ENCODE results near the gene WASHC4. TPM values are rescaled to one million over a fixed set of nuclear protein-coding genes. Genes with fewer than 3 reads are reported as not detected.
"Not testable (repeated sequence)": the region's sequence is repeated elsewhere in the genome, so short reads cannot be mapped to it uniquely, and the experiment has no call there.

The WASHC4 gene
- total and polyA plus RNA-seq, 2 donors (not counting 3 experiments of a cell fraction or from before 2014, with no cell fraction given): 30.4 to 123 TPM

DNA sequence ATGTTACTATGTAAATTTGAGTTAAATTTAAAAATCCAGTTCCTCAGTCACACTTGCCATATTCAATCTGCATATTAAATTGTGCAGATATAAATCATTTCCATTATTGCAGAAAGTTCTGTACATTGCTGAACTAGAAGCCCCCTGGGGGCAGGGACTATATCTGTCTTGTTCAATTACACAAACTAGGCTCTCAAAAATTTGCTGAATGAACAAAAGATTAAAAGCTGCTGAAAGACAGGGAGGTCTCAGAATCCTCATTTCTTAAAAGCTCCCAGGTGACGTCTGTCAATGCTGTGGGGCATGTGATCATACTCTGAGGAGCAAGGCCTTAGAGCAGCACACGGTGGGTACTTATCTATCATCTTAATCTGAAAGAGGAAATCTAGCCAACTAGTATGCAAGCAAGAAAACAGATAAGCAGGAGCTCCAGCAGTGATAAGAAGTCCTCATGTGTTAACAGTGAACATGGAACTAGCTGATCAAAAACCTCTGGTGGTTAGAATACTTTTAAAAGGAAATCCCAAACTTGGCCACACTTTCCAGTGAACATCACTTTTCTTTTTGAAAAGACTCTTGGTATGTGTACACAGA lies 68.0 kb downstream of the WASHC4 start:
- TF ChIP-seq POLR2AphosphoS5 (IDR thresholded peaks at IDR 0.05; ENCODE audit: insufficient read depth, low read depth, low read length): no peak
- no peak for TF ChIP-seq JUN (IDR thresholded peaks at IDR 0.05; ENCODE audit: borderline replicate concordance, insufficient read depth, insufficient read length, low read depth)
- no peak for TF ChIP-seq GATA2 (IDR thresholded peaks at IDR 0.05; ENCODE audit: insufficient read depth, insufficient read length, low read depth, low read length)
- no peak for TF ChIP-seq EZH2 (IDR thresholded peaks at IDR 0.05; ENCODE audit: borderline replicate concordance, low read depth, low read length, severe bottlenecking)
- ChIA-PET CTCF (interaction anchor here (1.2 to 1.4 kb wide), 2 partner anchors 10 to 208 kb away, joined by 4 read pairs; no protein-coding TSS in a partner anchor), POLR2A (no interaction called here)
- Histone ChIP-seq H4K20me1 (replicated peaks; ENCODE audit: control insufficient read depth, extremely low read depth, insufficient read depth, low read length) (no peaks in the 10 kb centered on the region), H3K27ac (ENCODE audit: insufficient read depth, low read depth, low read length) (no peak overlapping the region), H3K4me1 (ENCODE audit: control insufficient read depth, extremely low read depth, insufficient read depth, low read length) (no peaks in the 10 kb centered on the region), H3K4me3 (replicated peaks in 1 of 3; ENCODE audit: insufficient read depth in 1 of 3, low read depth in 1 of 3, low read length in 3 of 3) (no peak overlapping the region), H3K27me3 (ENCODE audit: control insufficient read depth in 2 of 2, insufficient read depth in 2 of 2, low read length in 2 of 2) (no peaks in the 10 kb centered on the region), H3K9me3 (replicated peaks; ENCODE audit: control insufficient read depth, insufficient read depth, low read length) (no peaks in the 10 kb centered on the region), H2AFZ (ENCODE audit: low read depth, low read length) (no peak overlapping the region), H3K36me3 (ENCODE audit: control insufficient read depth in 2 of 2, extremely low read depth in 1 of 2, insufficient read depth in 2 of 2, low read length in 2 of 2) (peaks cover 7 to 14% of the 10 kb centered on the region in 2 experiments), H3K4me2 (ENCODE audit: insufficient read depth, low read length) (no peak overlapping the region), H3K79me2 (ENCODE audit: control insufficient read depth, insufficient read depth, low read length) (peaks cover 6% of the 10 kb centered on the region), H3K9me1 (replicated peaks; ENCODE audit: control insufficient read depth, extremely low read depth, insufficient read depth, low read length) (no peaks in the 10 kb centered on the region), H3K9ac (replicated peaks; ENCODE audit: extremely low read depth, insufficient read depth, low read length) (no peak overlapping the region)
- dilution Hi-C loops (cut with MboI; ENCODE audit: extremely low pct_ligation_motif_present, low sequenced_read_pairs): no loop called here
- DNase-seq (ENCODE audit: low read depth, low spot score) (no peak), FAIRE-seq (no peak)
- no TSS peak for BruUV-seq (replicated peaks)
- intact Hi-C loops (cut with micrococcal nuclease): no loop called here

DNA sequence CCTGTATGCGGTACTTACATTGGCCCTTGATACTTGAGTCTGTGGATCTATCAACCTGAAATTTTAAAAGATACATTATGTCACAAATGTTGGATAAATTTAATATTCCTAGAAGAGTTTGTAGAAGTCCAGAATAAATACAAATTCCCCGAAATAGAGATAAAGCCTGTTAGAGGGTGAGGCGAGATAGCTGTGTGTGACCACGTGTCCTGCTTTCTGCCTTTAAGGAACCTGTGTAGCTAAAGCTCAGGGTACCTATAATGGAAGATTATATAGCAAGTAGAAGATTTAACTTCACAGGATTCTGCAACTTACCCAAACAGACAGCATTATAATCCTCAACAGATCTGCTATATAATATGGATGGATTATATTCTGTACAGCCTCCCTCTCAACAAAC lies 69.7 kb downstream of the WASHC4 start:
- H3K9me3 ChIP-seq (replicated peaks; ENCODE audit: control insufficient read depth, insufficient read depth, low read length): no peaks in the 10 kb centered on the region
- no peak for DNase-seq (ENCODE audit: low read depth, low spot score)
- POLR2A ChIA-PET: interaction anchor here (0.6 kb wide), 1 partner anchor 18 kb away, joined by 5 read pairs; no protein-coding TSS in a partner anchor
- no peak overlapping the region for H3K4me2 ChIP-seq (ENCODE audit: insufficient read depth, low read length)
- BruUV-seq (replicated peaks): no TSS peak
- TF ChIP-seq, protein P1, sequence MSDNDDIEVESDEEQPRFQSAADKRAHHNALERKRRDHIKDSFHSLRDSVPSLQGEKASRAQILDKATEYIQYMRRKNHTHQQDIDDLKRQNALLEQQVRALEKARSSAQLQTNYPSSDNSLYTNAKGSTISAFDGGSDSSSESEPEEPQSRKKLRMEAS (IDR thresholded peaks at IDR 0.05; ENCODE audit: insufficient read depth, insufficient read length): no peak
- TF ChIP-seq FOS (IDR thresholded peaks at IDR 0.05; ENCODE audit: borderline replicate concordance, insufficient read depth, low read length): no peak
- no peak for TF ChIP-seq POLR2A (IDR thresholded peaks at IDR 0.05; ENCODE audit: low read depth, low read length)
- TF ChIP-seq MYC (IDR thresholded peaks at IDR 0.05; ENCODE audit: low read depth, low read length): no peak
- TF ChIP-seq POLR2AphosphoS5 (IDR thresholded peaks at IDR 0.05; ENCODE audit: insufficient read depth, low read depth, low read length): no peak
- H3K4me1 ChIP-seq (ENCODE audit: control insufficient read depth, extremely low read depth, insufficient read depth, low read length): no peaks in the 10 kb centered on the region
- H3K79me2 ChIP-seq (ENCODE audit: control insufficient read depth, insufficient read depth, low read length): peaks cover 9% of the 10 kb centered on the region
- no peak overlapping the region for H3K4me3 ChIP-seq (replicated peaks in 1 of 3; ENCODE audit: insufficient read depth in 1 of 3, low read depth in 1 of 3, low read length in 3 of 3)
- H3K9me1 ChIP-seq (replicated peaks; ENCODE audit: control insufficient read depth, extremely low read depth, insufficient read depth, low read length): no peaks in the 10 kb centered on the region
- no peak for FAIRE-seq
- H3K36me3 ChIP-seq (ENCODE audit: control insufficient read depth in 2 of 2, extremely low read depth in 1 of 2, insufficient read depth in 2 of 2, low read length in 2 of 2): peaks cover 7 to 11% of the 10 kb centered on the region in 2 experiments
- H3K27ac ChIP-seq (ENCODE audit: insufficient read depth, low read depth, low read length): no peak overlapping the region
- H2AFZ ChIP-seq (ENCODE audit: low read depth, low read length): no peak overlapping the region
- dilution Hi-C loops (cut with MboI; ENCODE audit: extremely low pct_ligation_motif_present, low sequenced_read_pairs): no loop called here
- no peaks in the 10 kb centered on the region for H4K20me1 ChIP-seq (replicated peaks; ENCODE audit: control insufficient read depth, extremely low read depth, insufficient read depth, low read length)
- intact Hi-C loops (cut with micrococcal nuclease): no loop called here
- no peaks in the 10 kb centered on the region for H3K27me3 ChIP-seq (ENCODE audit: control insufficient read depth in 2 of 2, insufficient read depth in 2 of 2, low read length in 2 of 2)
- CTCF ChIA-PET: no interaction called here
- H3K9ac ChIP-seq (replicated peaks; ENCODE audit: extremely low read depth, insufficient read depth, low read length): no peak overlapping the region

DNA sequence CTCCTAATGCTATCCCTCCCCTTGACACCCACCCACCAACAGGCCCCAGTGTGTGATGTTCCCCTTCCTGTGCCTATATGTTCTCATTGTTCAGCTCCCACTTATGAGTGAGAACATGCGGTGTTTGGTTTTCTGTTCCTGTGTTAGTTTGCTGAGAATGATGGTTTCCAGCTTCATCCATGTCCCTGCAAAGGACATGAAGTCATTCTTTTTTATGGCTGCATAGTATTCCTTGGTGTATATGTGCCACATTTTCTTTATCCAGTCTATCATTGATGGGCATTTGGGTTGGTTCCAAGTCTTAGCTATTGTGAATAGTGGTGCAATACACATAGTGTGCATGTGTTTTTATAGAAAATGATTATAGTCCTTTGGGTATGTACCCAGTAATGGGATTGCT lies 71.6 kb downstream of the WASHC4 start:
- H3K4me2 ChIP-seq (ENCODE audit: insufficient read depth, low read length); H3K27ac ChIP-seq (ENCODE audit: insufficient read depth, low read depth, low read length); DNase-seq (ENCODE audit: low read depth, low spot score); intact Hi-C loops (cut with micrococcal nuclease); POLR2A ChIA-PET; H4K20me1 ChIP-seq (replicated peaks; ENCODE audit: control insufficient read depth, extremely low read depth, insufficient read depth, low read length); H2AFZ ChIP-seq (ENCODE audit: low read depth, low read length); dilution Hi-C loops (cut with MboI; ENCODE audit: extremely low pct_ligation_motif_present, low sequenced_read_pairs); FAIRE-seq; H3K4me1 ChIP-seq (ENCODE audit: control insufficient read depth, extremely low read depth, insufficient read depth, low read length); H3K9ac ChIP-seq (replicated peaks; ENCODE audit: extremely low read depth, insufficient read depth, low read length); H3K9me1 ChIP-seq (replicated peaks; ENCODE audit: control insufficient read depth, extremely low read depth, insufficient read depth, low read length); H3K4me3 ChIP-seq (replicated peaks in 1 of 3; ENCODE audit: insufficient read depth in 1 of 3, low read depth in 1 of 3, low read length in 3 of 3); H3K36me3 ChIP-seq (ENCODE audit: control insufficient read depth in 2 of 2, extremely low read depth in 1 of 2, insufficient read depth in 2 of 2, low read length in 2 of 2); CTCF ChIA-PET; H3K9me3 ChIP-seq (replicated peaks; ENCODE audit: control insufficient read depth, insufficient read depth, low read length); BruUV-seq (replicated peaks); H3K27me3 ChIP-seq (ENCODE audit: control insufficient read depth in 2 of 2, insufficient read depth in 2 of 2, low read length in 2 of 2); H3K79me2 ChIP-seq (ENCODE audit: control insufficient read depth, insufficient read depth, low read length): not testable (repeated sequence)
